Uterus (tissue), 2 donors: Measurements from ENCODE around the gene FBXO30.

Experiments
- CTCF ChIP-seq, 4 experiments: fragments of 200-600 bp in 2 of 4; fragments of 450-650 bp in 2 of 4; sonication (generic) in 2 of 4; IDR thresholded peaks; one replicate each; pipeline ENCODE4 v1.5.1; 2016 to 2019; ENCODE audit warnings: antibody characterized with exemption in 4 of 4, mild to moderate bottlenecking in 2 of 4, moderate library complexity in 1 of 4
- POLR2A ChIP-seq, 2 donors: fragments of 450-650 bp; IDR thresholded peaks; one replicate each; pipeline ENCODE4 v1.6.1; 2016; ENCODE audit warnings: antibody characterized with exemption in 2 of 2, mild to moderate bottlenecking in 1 of 2, moderate library complexity in 1 of 2

- TF ChIP-seq CTCF (IDR thresholded peaks at IDR 0.05) (no peak), POLR2A (IDR thresholded peaks at IDR 0.05) (no peak)
These were observed 6.4 kb downstream of the FBXO30 start for GRCh38 chr6:145808239-145808638.
